DOHH2 (cell line): Measurements from ENCODE around the gene EEPD1.
"Not testable (repeated sequence)": the region's sequence is repeated elsewhere in the genome, so short reads cannot be mapped to it uniquely, and the experiment has no call there.

Source experiments
- H3F3A ChIP-seq: fragments of 200-600 bp; sonication (generic), shearing (Covaris generic); 2 replicates; pipeline ENCODE4 v1.6.0; 2016; ENCODE audit warnings: antibody characterized with exemption, mild to moderate bottlenecking; ENCODE audit not compliant: control insufficient read depth, insufficient read depth
- H3K27ac ChIP-seq: fragments of 200-600 bp; sonication (generic); 2 replicates; pipeline ENCODE4 v1.5.1; 2014; ENCODE audit warnings: low read depth, mild to moderate bottlenecking, low read length, moderate library complexity
- H3K27me3 ChIP-seq: fragments of 200-600 bp; sonication (generic); 2 replicates; pipeline ENCODE4 v1.6.1; 2014; ENCODE audit warnings: mild to moderate bottlenecking, low read length, mixed read lengths; ENCODE audit not compliant: control insufficient read depth
- H3K36me3 ChIP-seq: fragments of 200-600 bp; sonication (generic); 2 replicates; pipeline ENCODE4 v1.6.1; 2014; ENCODE audit warnings: mild to moderate bottlenecking, low read length, moderate library complexity, mixed read lengths; ENCODE audit not compliant: control insufficient read depth
- H3K4me1 ChIP-seq: fragments of 200-600 bp; sonication (generic); 2 replicates; pipeline ENCODE4 v1.6.1; 2014; ENCODE audit warnings: mild to moderate bottlenecking, low read length, mixed read lengths; ENCODE audit not compliant: control insufficient read depth
- H3K4me2 ChIP-seq: fragments of 200-600 bp; sonication (generic); 2 replicates; pipeline ENCODE4 v1.6.0; 2014; ENCODE audit warnings: mild to moderate bottlenecking, low read length, moderate library complexity
- H3K4me3 ChIP-seq: fragments of 200-600 bp; sonication (generic); 2 replicates; pipeline ENCODE4 v1.5.1; 2014; ENCODE audit warnings: mild to moderate bottlenecking, low read length, mixed read lengths
- H3K79me2 ChIP-seq: fragments of 200-600 bp; sonication (generic); 2 replicates; pipeline ENCODE4 v1.6.1; 2014; ENCODE audit warnings: mild to moderate bottlenecking, low read length, mixed read lengths; ENCODE audit not compliant: control insufficient read depth
- H3K9me2 ChIP-seq: fragments of 200-600 bp; sonication (generic); replicated peaks from 2 replicates; pipeline ENCODE4 v1.6.1; 2014; ENCODE audit warnings: mild to moderate bottlenecking, low read length, mixed read lengths; ENCODE audit not compliant: control insufficient read depth
- H3K9me3 ChIP-seq: fragments of 200-600 bp; sonication (generic); 2 replicates; pipeline ENCODE4 v1.6.1; 2014; ENCODE audit warnings: antibody characterized with exemption, low read length, mixed read lengths; ENCODE audit not compliant: control insufficient read depth, insufficient read depth
- H4K20me1 ChIP-seq: fragments of 200-600 bp; sonication (generic); 2 replicates; pipeline ENCODE4 v1.6.0; 2014; ENCODE audit warnings: low read depth, mild to moderate bottlenecking, antibody characterized with exemption, low read length, moderate library complexity; ENCODE audit not compliant: control insufficient read depth, insufficient read depth
- EZH2phosphoT487 ChIP-seq: fragments of 200-600 bp; sonication (generic); IDR thresholded peaks from 2 replicates; pipeline ENCODE4 v1.6.1; 2017; ENCODE audit warnings: borderline replicate concordance, mild to moderate bottlenecking, antibody characterized with exemption, low read length, moderate library complexity, mixed read lengths
- TF ChIP-seq, protein P1 (sequence below): fragments of 200-600 bp; sonication (generic); IDR thresholded peaks from one replicate; pipeline ENCODE4 v1.5.1; 2014; ENCODE audit warnings: antibody characterized with exemption, mild to moderate bottlenecking, low read depth, low read length; ENCODE audit not compliant: poor library complexity, severe bottlenecking

EEPD1 gene

DNA sequence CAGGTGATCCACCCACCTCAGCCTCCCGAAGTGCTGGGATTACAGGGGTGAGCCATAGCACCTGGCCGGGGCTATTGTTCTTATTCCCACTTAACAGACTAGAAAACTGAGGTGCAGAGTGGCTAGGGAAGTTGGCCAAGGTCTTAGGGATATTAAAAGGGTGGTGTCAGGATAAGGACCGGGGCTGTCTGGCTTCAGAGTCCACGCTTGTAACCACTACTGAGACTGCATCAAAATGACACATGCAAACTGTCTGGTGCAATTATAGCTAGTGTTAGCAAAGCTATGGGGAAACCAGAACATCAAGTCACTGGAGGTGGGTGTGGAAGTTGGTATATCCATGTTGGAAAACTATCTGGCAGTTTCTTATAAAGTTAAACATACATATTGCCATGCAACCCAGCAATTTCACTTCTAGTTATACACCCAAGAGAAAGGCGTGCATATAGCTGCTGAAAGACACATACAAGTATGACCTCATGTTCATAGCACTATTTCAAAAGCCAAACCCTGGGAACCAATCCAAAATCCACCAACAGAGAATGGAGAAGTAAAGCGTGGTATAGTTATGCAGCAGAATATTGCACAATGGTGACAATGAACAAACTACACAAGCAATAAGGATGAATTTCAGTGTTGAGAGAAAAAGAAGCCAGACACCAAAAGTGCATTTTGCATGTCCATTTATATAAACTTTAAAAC is 33.9 kb upstream of the EEPD1 start:
- Histone ChIP-seq H3F3A (no peaks in the 10 kb centered on the region), H3K27ac (no peak overlapping the region), H3K9me3 (no peaks in the 10 kb centered on the region), H3K4me3 (no peak overlapping the region), H3K27me3 (peaks cover 11% of the 10 kb centered on the region; the same call in 1 of the 2 replicates), H3K4me2 (no peak overlapping the region), H3K79me2 (no peaks in the 10 kb centered on the region), H3K36me3 (no peaks in the 10 kb centered on the region), H3K9me2 (no peaks in the 10 kb centered on the region), H3K4me1 (no peaks in the 10 kb centered on the region), H4K20me1 (no peaks in the 10 kb centered on the region)
- TF ChIP-seq, protein P1, sequence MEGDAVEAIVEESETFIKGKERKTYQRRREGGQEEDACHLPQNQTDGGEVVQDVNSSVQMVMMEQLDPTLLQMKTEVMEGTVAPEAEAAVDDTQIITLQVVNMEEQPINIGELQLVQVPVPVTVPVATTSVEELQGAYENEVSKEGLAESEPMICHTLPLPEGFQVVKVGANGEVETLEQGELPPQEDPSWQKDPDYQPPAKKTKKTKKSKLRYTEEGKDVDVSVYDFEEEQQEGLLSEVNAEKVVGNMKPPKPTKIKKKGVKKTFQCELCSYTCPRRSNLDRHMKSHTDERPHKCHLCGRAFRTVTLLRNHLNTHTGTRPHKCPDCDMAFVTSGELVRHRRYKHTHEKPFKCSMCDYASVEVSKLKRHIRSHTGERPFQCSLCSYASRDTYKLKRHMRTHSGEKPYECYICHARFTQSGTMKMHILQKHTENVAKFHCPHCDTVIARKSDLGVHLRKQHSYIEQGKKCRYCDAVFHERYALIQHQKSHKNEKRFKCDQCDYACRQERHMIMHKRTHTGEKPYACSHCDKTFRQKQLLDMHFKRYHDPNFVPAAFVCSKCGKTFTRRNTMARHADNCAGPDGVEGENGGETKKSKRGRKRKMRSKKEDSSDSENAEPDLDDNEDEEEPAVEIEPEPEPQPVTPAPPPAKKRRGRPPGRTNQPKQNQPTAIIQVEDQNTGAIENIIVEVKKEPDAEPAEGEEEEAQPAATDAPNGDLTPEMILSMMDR, result no peak
- TF ChIP-seq EZH2phosphoT487, result no peak

- H3K27me3 ChIP-seq, H3K79me2 ChIP-seq, H4K20me1 ChIP-seq, H3K4me3 ChIP-seq, H3K4me2 ChIP-seq, H3K27ac ChIP-seq, H3K9me3 ChIP-seq, H3K36me3 ChIP-seq, H3K9me2 ChIP-seq, H3F3A ChIP-seq, H3K4me1 ChIP-seq: not testable (repeated sequence)
Observed at GRCh38 chr7:36119983-36120646, 32.9 kb upstream of the EEPD1 start.

DNA sequence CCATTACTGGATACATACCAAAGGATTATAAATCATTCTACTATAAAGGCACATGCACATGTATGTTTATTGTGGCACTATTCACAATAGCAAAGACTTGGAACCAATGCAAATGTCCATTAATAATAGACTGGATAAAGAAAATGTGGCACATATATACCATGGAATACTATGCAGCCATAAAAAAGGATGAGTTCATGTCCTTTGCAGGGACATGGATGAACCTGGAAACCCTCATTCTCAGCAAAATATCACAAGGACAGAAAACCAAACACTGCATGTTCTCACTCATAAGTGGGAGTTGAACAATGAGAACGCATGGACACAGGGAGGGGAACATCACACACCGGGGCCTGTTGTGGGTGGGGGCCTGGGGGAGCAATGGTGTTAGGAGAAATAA is 27.4 kb upstream of the EEPD1 start:
- not testable (repeated sequence) for H3K9me3 ChIP-seq

DNA sequence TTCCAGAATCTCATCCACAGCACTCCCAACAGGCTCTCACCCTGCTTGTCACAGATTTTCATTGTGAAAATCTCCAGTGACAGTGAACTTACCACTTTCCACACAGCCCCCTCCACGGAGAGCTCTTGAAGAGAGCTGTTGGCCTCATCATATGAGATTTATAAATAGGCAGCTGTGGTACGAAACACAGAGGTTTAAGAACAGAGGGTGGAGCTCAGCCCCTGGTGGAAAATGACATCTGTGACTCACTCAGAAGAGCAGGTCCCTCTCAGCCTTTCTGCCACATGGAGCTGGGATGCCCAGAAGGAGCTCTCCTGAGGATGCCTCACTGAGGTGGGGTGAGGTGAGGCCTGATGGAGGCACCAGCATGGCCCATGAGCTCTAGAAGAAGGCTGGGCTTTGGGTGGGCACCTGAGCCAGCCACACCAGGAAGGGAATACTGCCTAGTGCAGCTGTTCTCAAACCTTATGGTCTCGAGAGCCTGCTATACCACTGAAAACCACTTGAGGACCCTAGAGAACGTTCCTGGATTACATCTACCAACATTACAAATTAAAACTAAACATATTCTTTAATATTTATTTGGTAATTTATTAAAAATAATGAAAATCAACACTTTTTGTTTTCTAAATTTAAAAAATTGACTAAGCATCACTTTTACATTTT is 25.8 kb upstream of the EEPD1 start:
- Histone ChIP-seq H3K9me2 (no peaks in the 10 kb centered on the region), H3K36me3 (no peaks in the 10 kb centered on the region), H3K4me1 (peaks cover 8% of the 10 kb centered on the region), H3K4me2 (no peak overlapping the region), H4K20me1 (no peaks in the 10 kb centered on the region), H3K9me3 (no peaks in the 10 kb centered on the region), H3F3A (no peaks in the 10 kb centered on the region), H3K4me3 (no peak overlapping the region), H3K27me3 (no peaks in the 10 kb centered on the region), H3K79me2 (no peaks in the 10 kb centered on the region), H3K27ac (no peak overlapping the region)
- TF ChIP-seq EZH2phosphoT487, result no peak
- TF ChIP-seq, protein P1, result no peak

More for the DNA sequence above, 27.4 kb upstream of the EEPD1 start:
- not testable (repeated sequence) for H3K9me2 ChIP-seq, H3K4me3 ChIP-seq, H3K4me1 ChIP-seq, H3K27ac ChIP-seq, H3K4me2 ChIP-seq, H3K27me3 ChIP-seq, H3K79me2 ChIP-seq, H3K36me3 ChIP-seq, H3F3A ChIP-seq, H4K20me1 ChIP-seq
